Smooth muscle cell (in vitro differentiated cells): Measurements from ENCODE around the gene CIT. TPM values are rescaled to one million over a fixed set of nuclear protein-coding genes. Genes with fewer than 3 reads are reported as not detected.

ENCODE experiments used
- DNase-seq: peaks from one replicate; lab custom pipeline; 2025; ENCODE audit not compliant: unreplicated experiment; lab: John Stamatoyannopoulos, UW
- H2AFZ ChIP-seq: fragments of 200-600 bp; sonication (generic); 2 replicates; pipeline ENCODE4 v1.6.0; 2016; ENCODE audit warnings: antibody characterized with exemption, low read depth, mild to moderate bottlenecking
- H3F3A ChIP-seq: fragments of 200-600 bp; sonication (generic); 2 replicates; pipeline ENCODE4 v1.6.0; 2017; ENCODE audit warnings: antibody characterized with exemption, low read depth
- H3K27ac ChIP-seq: fragments of 200-600 bp; sonication (generic); 2 replicates; pipeline ENCODE4 v1.5.1; 2016; ENCODE audit warnings: low read depth, mild to moderate bottlenecking
- H3K27me3 ChIP-seq: fragments of 200-600 bp; sonication (generic); 2 replicates; pipeline ENCODE4 v1.6.1; 2016; ENCODE audit warnings: low read depth, mild to moderate bottlenecking
- H3K36me3 ChIP-seq: fragments of 200-600 bp; sonication (generic); 2 replicates; pipeline ENCODE4 v1.5.1; 2016; ENCODE audit warnings: low read depth
- H3K4me1 ChIP-seq: fragments of 200-600 bp; sonication (generic); 2 replicates; pipeline ENCODE4 v1.5.1; 2016; ENCODE audit warnings: low read depth
- H3K4me2 ChIP-seq: fragments of 200-600 bp; sonication (generic); 2 replicates; pipeline ENCODE4 v1.6.0; 2016; ENCODE audit warnings: mild to moderate bottlenecking
- H3K4me3 ChIP-seq: fragments of 200-600 bp; sonication (generic); 2 replicates; pipeline ENCODE4 v1.5.1; 2016; ENCODE audit warnings: mild to moderate bottlenecking
- H3K79me2 ChIP-seq: fragments of 200-600 bp; sonication (generic); 2 replicates; pipeline ENCODE4 v1.6.0; 2016; ENCODE audit warnings: low read depth, mild to moderate bottlenecking
- H3K9ac ChIP-seq: fragments of 200-600 bp; sonication (generic); 2 replicates; pipeline ENCODE4 v1.6.0; 2016; ENCODE audit warnings: low read depth
- H3K9me3 ChIP-seq: fragments of 200-600 bp; sonication (generic); replicated peaks from 2 replicates; pipeline ENCODE4 v1.5.1; 2016; ENCODE audit warnings: low read depth
- H4K20me1 ChIP-seq: fragments of 200-600 bp; sonication (generic); 2 replicates; pipeline ENCODE4 v1.6.0; 2016; ENCODE audit warnings: low read depth
- CTCF ChIP-seq: fragments of 200-600 bp; sonication (generic); IDR thresholded peaks from 2 replicates; pipeline ENCODE4 v1.5.1; 2017; ENCODE audit warnings: borderline replicate concordance, mild to moderate bottlenecking, antibody characterized with exemption; ENCODE audit not compliant: insufficient read depth, poor library complexity, severe bottlenecking
- WGBS: methylation state at CpG from one replicate; pipeline ENCODE4 v1.1.7; 2016; ENCODE audit warnings: low lambda C conversion rate; 5-methylcytosine and 5-hydroxymethylcytosine counted together
- polyA plus RNA-seq: library from polyadenylated mRNA; unstranded; fragments of >200 nt; fragmentation: Nextera tagmentation; extraction: Ambion mirVana; gene quantifications from 2 replicates; pipeline ENCODE4 v1.2.1, GENCODE V29; 2016
- total RNA-seq: library from RNA; depleted of rRNA; stranded (reverse); fragments of >200 nt; gene quantifications from 2 replicates; pipeline ENCODE4 v1.2.3, GENCODE V29; 2014

Gene CIT
- total and polyA plus RNA-seq, 2 experiments from 2014 or later = 3.2 to 9.1 TPM

GRCh38 chr12:119679081-119679480 lies 198.0 kb downstream of the CIT start:
- H3K9ac ChIP-seq = no peak overlapping the region
- no peaks in the 10 kb centered on the region for H3F3A ChIP-seq
- H4K20me1 ChIP-seq = peaks cover 8% of the 10 kb centered on the region
- H3K4me1 ChIP-seq = peaks cover 8% of the 10 kb centered on the region
- no peaks in the 10 kb centered on the region for H3K9me3 ChIP-seq
- no peaks in the 10 kb centered on the region for H3K27me3 ChIP-seq
- DNase-seq = no peak
- no peak for TF ChIP-seq CTCF
- no peaks in the 10 kb centered on the region for H3K79me2 ChIP-seq
- no peak overlapping the region for H3K4me3 ChIP-seq
- 96% methylated on average over 5 of the region's 5 CpGs for WGBS
- peaks cover 19% of the 10 kb centered on the region for H3K36me3 ChIP-seq
- H3K27ac ChIP-seq = no peak overlapping the region
- no peak overlapping the region for H3K4me2 ChIP-seq
- no peak overlapping the region for H2AFZ ChIP-seq

DNA sequence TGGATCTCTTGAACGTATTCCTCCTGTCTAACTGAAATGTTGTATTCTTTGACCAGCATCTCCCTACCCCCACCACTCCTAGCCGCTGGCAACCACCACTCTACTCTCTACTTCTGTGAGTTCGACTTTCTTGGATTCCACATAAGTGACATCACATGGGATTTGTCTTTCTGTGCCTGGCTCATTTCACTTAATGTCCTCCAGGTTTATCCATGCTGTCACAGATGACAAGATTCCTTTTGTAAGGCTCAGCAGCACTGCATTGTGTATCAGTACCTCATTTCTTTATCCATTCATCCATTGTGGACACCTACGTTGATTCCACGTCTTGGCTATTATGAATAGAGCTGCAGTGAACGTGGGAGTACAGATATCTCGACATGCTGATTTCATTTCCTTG lies 198.7 kb downstream of the CIT start:
- Histone ChIP-seq H2AFZ (no peak overlapping the region), H3K4me1 (peaks cover 8% of the 10 kb centered on the region), H4K20me1 (peaks cover 8% of the 10 kb centered on the region), H3K4me3 (no peak overlapping the region), H3K9me3 (no peaks in the 10 kb centered on the region), H3K27ac (no peak overlapping the region), H3K79me2 (no peaks in the 10 kb centered on the region), H3K4me2 (no peak overlapping the region), H3F3A (no peaks in the 10 kb centered on the region), H3K36me3 (peaks cover 19% of the 10 kb centered on the region), H3K27me3 (no peaks in the 10 kb centered on the region), H3K9ac (no peak overlapping the region)
- DNase-seq = no peak
- WGBS = 85% methylated on average over 7 of the region's 7 CpGs
- no peak for TF ChIP-seq CTCF

DNA sequence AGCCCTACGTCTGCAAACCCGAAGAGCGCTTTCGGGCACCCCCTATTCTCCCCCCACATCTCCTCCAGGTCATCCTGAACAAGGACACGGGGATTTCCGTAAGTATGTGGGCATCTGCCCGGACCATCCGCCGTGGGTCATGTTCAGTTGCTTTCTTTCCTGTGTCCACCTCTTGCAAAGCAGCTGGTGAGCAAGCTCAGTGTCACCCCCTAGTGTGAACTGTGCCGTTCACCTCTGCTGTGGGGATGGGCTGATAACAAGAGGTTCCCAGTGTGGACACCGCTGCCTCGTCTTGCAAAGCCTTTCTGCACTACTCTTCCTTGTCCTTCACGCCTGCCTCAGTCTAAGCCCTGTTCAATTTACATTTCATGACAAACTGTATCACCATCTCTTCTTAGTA lies 200.5 kb downstream of the CIT start:
- Histone ChIP-seq H3K27me3 (no peaks in the 10 kb centered on the region), H3K9ac (no peak overlapping the region), H3K36me3 (peaks cover 19% of the 10 kb centered on the region), H4K20me1 (peaks cover 20% of the 10 kb centered on the region), H3K4me2 (no peak overlapping the region), H3K27ac (no peak overlapping the region), H2AFZ (no peak overlapping the region), H3F3A (no peaks in the 10 kb centered on the region), H3K9me3 (no peaks in the 10 kb centered on the region), H3K79me2 (no peaks in the 10 kb centered on the region), H3K4me3 (no peak overlapping the region), H3K4me1 (peaks cover 8% of the 10 kb centered on the region)
- TF ChIP-seq CTCF = no peak
- WGBS = 94% methylated on average over 13 of the region's 13 CpGs
- DNase-seq = no peak

DNA sequence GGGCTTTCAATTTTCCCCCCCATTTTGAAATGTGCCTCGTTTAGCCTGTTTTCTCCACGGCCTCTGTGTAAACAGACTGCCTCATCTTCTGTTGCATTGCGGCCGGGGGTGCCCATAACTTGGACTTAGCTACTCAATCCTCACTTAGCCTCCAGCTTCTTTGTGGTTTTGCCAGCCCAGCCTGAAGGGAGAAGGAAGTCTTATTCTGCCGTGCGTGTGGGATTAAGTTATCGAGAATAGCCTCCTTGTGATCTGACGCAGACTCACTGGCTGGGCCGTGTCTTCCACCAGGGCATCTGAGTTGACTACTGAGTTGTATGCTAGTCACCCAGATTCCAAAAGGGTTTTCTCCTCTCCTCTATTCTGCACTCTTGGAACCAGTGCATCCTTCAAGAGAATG lies 201.1 kb downstream of the CIT start:
- Histone ChIP-seq H3K4me2 (no peak overlapping the region), H3F3A (no peaks in the 10 kb centered on the region), H2AFZ (no peak overlapping the region), H3K4me1 (peaks cover 8% of the 10 kb centered on the region), H4K20me1 (peaks cover 25% of the 10 kb centered on the region), H3K79me2 (no peaks in the 10 kb centered on the region), H3K36me3 (peaks cover 19% of the 10 kb centered on the region), H3K9ac (no peak overlapping the region), H3K4me3 (no peak overlapping the region), H3K9me3 (no peaks in the 10 kb centered on the region), H3K27ac (no peak overlapping the region), H3K27me3 (no peaks in the 10 kb centered on the region)
- 56% methylated on average over 9 of the region's 9 CpGs for WGBS
- DNase-seq = no peak
- TF ChIP-seq CTCF = no peak
